ENCODE results near the gene SASS6.
"Not testable (repeated sequence)": the region's sequence is repeated elsewhere in the genome, so short reads cannot be mapped to it uniquely, and the experiment has no call there.

Gene SASS6

GRCh38 chr1:100051893-100052292 is 80.8 kb downstream of the SASS6 start:
- DNase-seq = no peak
- H3K4me3 ChIP-seq (ENCODE audit: low read depth, low read length) = no peak overlapping the region
- H3K4me1 ChIP-seq = peaks cover 4% of the 10 kb centered on the region; the same call in 1 of the 2 replicates
- H3K9me3 ChIP-seq = no peaks in the 10 kb centered on the region
- H3K36me3 ChIP-seq = peaks cover 31% of the 10 kb centered on the region
- H3K27me3 ChIP-seq = no peaks in the 10 kb centered on the region
- TF ChIP-seq, protein P1, sequence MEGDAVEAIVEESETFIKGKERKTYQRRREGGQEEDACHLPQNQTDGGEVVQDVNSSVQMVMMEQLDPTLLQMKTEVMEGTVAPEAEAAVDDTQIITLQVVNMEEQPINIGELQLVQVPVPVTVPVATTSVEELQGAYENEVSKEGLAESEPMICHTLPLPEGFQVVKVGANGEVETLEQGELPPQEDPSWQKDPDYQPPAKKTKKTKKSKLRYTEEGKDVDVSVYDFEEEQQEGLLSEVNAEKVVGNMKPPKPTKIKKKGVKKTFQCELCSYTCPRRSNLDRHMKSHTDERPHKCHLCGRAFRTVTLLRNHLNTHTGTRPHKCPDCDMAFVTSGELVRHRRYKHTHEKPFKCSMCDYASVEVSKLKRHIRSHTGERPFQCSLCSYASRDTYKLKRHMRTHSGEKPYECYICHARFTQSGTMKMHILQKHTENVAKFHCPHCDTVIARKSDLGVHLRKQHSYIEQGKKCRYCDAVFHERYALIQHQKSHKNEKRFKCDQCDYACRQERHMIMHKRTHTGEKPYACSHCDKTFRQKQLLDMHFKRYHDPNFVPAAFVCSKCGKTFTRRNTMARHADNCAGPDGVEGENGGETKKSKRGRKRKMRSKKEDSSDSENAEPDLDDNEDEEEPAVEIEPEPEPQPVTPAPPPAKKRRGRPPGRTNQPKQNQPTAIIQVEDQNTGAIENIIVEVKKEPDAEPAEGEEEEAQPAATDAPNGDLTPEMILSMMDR (IDR thresholded peaks at IDR 0.05; ENCODE audit: low read depth, low read length) = no peak

- Histone ChIP-seq H3K4me3 (ENCODE audit: low read depth, low read length) (no peak overlapping the region), H3K36me3 (peaks cover 30% of the 10 kb centered on the region), H3K4me1 (peaks cover 4% of the 10 kb centered on the region; the same call in 1 of the 2 replicates), H3K9me3 (no peaks in the 10 kb centered on the region), H3K27me3 (no peaks in the 10 kb centered on the region)
- no peak for DNase-seq
- TF ChIP-seq, protein P1 (IDR thresholded peaks at IDR 0.05; ENCODE audit: low read depth, low read length) = no peak
Observed at GRCh38 chr1:100051401-100051800, 81.3 kb downstream of the SASS6 start.

- Histone ChIP-seq H3K4me1 (peaks cover 4% of the 10 kb centered on the region; the same call in 1 of the 2 replicates), H3K27me3 (no peaks in the 10 kb centered on the region), H3K4me3 (ENCODE audit: low read depth, low read length) (no peak overlapping the region), H3K36me3 (peaks cover 22% of the 10 kb centered on the region), H3K9me3 (no peaks in the 10 kb centered on the region)
- TF ChIP-seq, protein P1 (IDR thresholded peaks at IDR 0.05; ENCODE audit: low read depth, low read length) = no peak
- DNase-seq = no peak
Observed at GRCh38 chr1:100050139-100050538, 82.6 kb downstream of the SASS6 start.

DNA sequence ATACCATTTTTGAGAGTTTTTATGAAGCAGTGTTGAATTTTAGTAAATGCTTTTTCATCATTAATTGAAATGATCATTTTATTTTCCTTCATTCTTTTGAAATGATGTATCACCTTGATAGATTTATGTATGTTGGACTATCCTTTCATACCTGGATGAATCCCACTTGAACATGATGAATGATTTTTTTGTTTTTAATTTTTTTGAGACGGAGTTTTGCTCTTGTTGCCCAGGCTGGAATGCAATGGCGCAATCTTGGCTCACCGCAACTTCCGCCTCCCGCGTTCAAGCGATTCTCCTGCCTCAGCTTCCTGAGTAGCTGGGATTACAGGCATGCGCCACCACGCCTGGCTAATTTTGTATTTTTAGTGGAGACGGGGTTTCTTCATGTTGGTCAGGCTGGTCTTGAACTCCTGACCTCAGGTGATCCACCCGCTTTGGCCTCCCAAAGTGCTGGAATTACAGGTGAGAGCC is 85.5 kb downstream of the SASS6 start:
- DNase-seq; H3K4me3 ChIP-seq (ENCODE audit: low read depth, low read length); H3K9me3 ChIP-seq; H3K27me3 ChIP-seq; H3K4me1 ChIP-seq: not testable (repeated sequence)
- H3K36me3 ChIP-seq = peaks cover 24% of the 10 kb centered on the region

GRCh38 chr1:100045206-100045605 is 87.5 kb downstream of the SASS6 start:
- H3K27me3 ChIP-seq = no peaks in the 10 kb centered on the region
- TF ChIP-seq, protein P1 (IDR thresholded peaks at IDR 0.05; ENCODE audit: low read depth, low read length) = no peak
- DNase-seq = no peak
- H3K9me3 ChIP-seq = no peaks in the 10 kb centered on the region
- peaks cover 4% of the 10 kb centered on the region; the same call in 1 of the 2 replicates for H3K4me1 ChIP-seq
- H3K4me3 ChIP-seq (ENCODE audit: low read depth, low read length) = no peak overlapping the region
- H3K36me3 ChIP-seq = peaks cover 13% of the 10 kb centered on the region

DNA sequence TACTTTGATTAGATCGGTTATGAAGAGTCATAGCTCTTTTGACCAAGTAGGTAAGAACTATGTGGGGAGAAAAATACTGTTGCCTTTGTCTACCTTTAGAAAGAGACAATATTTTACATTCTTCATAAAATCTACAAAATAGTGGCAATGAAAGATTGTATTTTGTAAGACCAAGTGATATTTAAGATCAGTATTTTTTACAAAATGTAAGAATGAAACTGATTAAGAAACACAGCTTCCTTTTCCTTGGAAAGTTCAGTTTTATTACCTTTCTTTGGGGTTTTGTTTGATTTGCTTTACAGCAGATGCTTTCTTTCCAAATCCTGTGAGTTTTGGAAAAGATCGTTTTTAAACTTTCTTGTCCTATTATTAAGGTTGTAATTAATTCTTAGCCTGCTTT is 93.1 kb downstream of the SASS6 start:
- peak overlapping the region; percentile 95 for H3K4me3 ChIP-seq (ENCODE audit: low read depth, low read length)
- no peak for DNase-seq
- no peaks in the 10 kb centered on the region for H3K27me3 ChIP-seq
- TF ChIP-seq, protein P1 (IDR thresholded peaks at IDR 0.05; ENCODE audit: low read depth, low read length) = no peak
- H3K4me1 ChIP-seq = no peaks in the 10 kb centered on the region
- peaks cover 3% of the 10 kb centered on the region for H3K36me3 ChIP-seq
- no peaks in the 10 kb centered on the region for H3K9me3 ChIP-seq
